Measurements from ENCODE around the gene ANKRD13D.
A peak's percentile ranks its signal among the peaks of the same experiment; 100 is the strongest.

Gene ANKRD13D

DNA sequence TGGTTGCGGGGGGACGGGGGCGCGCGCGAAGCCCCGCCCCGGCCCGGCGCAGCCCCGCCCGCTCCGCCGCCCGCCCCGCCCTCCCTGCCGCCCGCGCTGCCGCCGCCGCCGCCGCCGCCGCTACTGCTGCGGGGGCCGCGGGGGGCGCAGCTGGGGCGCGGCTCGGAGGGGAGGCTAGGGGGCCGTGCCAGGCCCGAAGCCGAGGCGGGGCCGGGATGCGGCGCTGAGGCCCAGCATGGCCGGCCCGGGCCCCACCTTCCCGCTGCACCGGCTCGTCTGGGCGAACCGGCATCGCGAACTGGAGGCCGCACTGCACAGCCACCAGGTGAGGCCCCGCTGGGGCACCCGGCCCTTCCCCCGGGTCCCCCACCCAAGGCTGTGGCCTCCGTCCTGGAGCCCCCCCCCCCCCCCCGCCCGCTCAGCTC lies at the start of gene ANKRD13D:
Gene ANKRD13D (plus strand): TSS at position 78 of the 425 bp plus-strand sequence. CDS start 158 bp downstream, at position 236.
- DNase-seq: no peak

DNA sequence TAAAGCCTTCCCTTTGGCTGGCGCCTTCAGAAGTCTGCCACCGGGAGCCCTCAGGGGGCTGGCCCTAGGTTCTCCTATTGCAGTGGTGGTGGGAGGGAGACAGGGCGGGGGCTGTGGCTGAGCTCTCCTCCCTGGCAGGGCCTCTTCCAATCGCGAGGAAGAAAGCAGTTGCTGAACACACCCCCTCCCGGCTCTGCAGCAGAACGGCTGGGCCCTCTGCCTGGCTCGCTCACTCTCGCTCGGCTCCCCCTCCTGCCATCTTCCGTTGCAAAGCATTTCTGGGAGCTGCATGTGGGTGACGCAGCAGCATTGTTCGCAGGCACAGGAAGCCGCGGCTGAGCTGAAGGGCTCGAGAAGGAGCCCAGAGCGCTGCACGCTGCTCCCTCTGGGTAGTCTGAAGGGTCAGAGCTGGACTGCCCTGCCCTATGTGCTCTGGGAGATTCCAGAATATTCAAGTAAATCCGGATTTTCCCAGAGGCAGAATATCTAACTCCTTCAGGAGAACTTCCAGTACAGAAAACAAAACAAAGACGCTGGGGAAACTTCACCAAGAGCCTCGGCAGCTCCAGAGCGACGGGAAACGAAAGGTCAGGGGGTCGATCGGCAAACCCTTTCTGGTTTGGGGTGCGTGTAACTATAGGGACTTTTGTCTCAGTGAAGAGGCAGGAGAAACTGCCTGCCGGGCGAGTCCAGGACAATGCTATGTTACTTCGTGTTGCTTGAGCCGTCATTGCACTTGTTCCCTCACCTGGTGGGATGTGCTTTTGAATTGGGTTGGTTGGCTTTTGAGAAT lies 49.1 kb upstream of the ANKRD13D start:
- peak; percentile 92 to 96 for DNase-seq

DNA sequence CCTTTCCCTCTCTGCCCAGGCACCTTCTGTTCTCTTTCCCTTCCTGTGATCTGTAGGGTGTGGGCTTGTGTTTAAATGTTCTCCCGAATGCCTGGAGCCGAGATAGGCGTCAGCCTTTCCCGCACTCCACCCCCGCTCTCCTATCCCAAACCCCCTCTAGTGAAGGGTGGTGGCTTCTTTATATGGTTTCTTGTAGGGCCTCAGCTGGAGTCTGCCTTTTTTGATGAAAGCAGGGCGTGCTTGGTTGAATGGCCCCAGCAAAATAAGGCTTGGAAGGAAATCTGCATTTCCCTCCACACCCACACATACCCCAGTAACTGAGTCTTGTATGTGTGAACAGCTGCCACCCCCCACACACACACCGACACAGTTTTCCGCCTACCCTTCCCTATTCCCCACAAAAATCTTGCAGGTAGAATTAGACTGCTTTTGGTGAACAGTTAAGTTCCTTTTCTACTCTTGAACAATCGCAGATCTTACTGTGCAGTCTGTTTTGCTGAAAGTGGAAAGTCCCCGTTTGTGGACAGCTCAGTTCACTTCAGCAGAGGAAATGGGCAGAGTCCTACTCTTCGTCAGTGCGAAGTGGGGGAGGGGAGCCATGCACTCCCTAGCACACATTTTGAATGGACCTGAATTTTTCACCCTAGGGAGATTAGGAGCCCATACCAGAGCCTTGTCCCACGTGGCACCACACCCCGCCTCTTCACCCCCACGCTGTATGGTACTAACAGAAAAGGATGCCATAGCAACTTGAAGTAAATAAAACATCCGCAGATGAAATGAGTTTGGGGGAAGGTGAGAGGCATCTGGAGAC lies 48.3 kb upstream of the ANKRD13D start:
- peak in 1 of 2 experiments; percentile 32 for DNase-seq

DNA sequence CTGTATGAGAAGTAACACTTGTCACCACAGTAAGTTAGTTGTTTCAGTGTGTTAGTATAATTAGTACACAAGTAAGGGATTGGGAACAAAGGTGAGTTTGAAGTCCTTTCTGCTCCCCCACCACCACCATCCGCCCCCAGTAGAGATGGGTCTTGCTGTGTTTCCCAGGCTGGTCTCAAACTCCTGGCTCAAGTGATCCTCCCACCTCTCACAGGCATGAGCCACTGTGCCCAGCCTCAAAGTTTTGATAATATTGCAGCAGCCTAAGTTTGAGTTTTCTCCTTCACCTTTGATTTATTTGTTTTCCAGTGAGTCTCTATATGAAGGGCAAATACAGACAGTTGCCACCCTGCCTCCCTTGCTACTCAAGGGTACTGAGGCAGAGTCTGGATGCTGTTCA lies 46.6 kb upstream of the ANKRD13D start:
- no peak for DNase-seq

DNA sequence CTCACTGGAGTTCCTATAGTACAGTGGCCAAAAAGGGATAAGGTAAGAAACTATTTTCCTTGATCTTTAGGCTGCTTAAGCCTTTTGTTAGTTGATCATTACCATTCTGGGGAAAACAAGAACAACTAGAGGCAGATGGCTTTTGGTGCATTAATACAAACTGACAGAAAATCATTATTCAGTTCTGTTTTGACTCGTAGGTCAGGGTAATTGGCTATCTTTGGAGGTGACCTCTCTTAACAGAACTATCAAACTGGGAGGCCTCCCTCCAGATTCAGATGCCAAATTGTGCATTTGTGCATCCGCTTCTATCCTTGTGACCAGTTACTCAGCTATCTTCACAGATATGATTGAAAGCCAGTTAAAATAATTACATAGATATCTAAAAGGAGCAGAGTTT lies 46.1 kb upstream of the ANKRD13D start:
- DNase-seq: no peak

DNA sequence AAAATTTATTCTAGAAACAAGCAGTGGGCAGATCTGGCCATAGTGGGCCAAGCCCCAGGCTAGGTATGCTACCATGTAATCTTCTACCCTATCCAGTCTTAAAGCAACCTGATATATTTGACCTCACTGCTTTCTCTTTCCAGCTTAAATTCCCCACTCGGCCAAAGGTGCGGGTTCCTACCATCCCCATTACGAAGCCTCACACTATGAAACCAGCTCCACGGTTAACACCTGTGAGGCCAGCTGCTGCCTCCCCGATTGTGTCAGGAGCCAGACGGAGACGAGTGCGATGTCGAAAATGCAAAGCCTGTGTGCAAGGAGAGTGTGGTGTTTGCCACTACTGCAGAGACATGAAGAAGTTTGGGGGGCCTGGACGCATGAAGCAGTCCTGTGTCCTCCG lies 44.1 kb upstream of the ANKRD13D start:
- no peak for DNase-seq

DNA sequence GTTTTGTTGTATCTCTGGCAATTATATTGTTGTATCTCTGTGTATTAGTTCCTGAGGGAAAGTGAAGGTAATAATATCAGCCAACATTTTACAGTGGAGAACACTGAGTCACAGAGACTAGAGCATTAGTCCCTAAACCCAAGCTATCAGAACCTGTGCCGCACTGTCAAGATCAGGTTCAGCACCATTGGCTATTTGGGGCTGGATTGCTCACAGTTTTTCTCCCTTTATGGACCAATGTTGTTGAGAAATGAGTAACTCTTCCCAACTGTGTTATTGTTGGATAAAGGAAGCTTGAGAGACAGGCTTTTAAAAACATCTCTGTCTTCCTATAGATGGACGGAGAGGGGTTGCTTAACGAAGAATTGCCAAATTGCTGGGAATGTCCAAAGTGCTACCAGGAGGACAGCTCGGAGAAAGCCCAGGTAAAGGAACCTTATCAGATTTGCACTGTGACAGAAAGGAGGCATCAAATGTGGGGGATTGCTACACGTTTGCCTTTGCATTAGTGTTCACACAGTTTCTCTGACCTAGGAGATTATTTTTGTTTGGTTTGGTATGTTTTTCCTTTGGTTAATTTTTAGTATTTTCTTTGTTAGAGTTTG lies 41.1 kb upstream of the ANKRD13D start:
- DNase-seq: no peak

DNA sequence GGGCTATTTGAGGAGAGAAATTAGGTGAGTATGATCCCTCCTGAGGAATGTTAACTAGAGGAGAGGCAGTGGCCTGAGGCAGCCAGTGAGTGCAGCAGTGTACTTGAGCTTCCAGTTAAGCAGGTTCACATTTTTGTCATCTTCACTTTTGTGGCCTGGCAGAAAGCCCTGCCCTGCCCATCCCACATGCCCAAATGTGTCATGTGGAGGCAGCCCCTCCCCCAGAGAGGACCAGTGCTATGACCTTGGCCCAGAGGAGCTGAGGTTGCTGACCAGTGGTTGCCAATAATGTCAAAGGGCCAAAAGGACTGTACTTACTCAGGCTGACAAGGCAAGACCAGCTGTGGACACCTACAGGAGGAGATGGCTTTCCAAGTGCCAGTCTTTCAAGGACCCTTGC lies 40.5 kb upstream of the ANKRD13D start:
- no peak for DNase-seq

DNA sequence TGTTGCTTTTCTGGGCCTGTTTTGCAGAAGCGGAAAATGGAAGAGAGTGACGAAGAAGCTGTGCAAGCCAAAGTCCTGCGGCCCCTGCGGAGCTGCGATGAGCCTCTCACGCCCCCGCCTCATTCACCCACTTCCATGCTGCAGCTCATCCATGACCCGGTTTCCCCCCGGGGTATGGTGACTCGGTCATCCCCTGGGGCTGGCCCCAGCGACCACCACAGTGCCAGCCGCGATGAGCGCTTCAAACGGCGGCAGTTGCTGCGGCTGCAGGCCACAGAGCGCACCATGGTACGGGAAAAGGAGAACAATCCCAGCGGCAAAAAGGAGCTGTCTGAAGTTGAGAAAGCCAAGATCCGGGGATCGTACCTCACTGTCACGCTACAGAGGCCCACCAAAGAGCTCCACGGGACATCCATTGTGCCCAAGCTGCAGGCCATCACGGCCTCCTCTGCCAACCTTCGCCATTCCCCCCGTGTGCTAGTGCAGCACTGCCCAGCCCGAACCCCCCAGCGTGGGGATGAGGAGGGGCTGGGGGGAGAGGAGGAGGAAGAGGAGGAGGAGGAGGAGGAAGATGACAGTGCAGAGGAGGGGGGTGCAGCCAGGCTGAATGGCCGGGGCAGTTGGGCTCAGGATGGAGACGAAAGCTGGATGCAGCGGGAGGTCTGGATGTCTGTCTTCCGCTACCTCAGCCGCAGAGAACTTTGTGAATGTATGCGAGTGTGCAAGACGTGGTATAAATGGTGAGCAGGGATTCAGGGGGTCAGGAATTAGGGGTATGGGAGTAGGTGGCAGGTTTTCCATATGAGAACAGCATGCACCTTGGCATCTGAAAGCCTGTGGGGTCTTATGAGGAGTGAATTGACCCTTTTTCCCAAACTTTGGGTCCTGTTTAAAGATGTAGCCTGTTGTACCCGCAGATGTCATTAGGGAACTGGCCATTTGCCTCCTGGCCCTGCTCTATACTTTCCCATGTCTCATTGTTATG lies 38.8 kb upstream of the ANKRD13D start:
- no peak for DNase-seq

DNA sequence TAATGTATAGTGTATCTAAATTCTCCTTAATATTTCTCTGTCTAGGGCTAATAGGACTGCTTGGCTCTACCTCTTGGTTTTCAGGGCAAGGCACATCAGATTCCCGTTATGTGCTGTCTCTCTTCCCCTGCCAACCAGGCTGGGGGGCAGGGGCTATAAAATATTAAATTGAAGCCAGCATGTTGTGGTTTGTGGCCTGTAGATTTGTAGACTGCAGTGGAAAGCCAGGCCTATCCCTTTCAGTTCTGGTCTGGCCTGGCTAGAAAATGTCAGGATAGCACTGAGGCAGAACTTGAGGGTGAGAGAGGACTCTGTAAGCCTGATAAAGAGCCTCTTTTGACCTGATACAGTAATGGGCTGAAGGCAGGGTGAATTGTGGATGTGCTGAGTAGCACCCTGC lies 37.3 kb upstream of the ANKRD13D start:
- no peak for DNase-seq

DNA sequence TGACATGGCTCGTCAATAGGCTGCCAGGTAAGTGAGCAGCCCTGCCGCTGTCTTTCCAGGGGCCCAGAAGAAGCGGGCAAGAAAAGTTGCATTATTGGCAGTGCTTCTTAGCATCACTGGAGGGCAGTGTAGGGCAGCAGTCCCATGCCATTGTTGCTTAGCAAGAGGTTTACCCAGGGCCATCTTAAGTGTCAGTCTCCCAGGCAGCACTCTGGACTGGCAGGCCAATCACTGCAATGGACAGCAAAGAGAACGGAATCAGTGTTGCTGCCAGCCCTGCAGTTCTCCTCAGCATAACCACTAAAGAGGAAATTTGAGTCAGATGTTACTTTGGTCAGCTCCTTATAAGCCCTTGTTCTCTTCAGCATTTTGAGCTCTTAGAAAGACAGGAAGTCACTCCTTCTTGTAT lies 36.3 kb upstream of the ANKRD13D start:
- DNase-seq: peak in 1 of 2 experiments; percentile 32

DNA sequence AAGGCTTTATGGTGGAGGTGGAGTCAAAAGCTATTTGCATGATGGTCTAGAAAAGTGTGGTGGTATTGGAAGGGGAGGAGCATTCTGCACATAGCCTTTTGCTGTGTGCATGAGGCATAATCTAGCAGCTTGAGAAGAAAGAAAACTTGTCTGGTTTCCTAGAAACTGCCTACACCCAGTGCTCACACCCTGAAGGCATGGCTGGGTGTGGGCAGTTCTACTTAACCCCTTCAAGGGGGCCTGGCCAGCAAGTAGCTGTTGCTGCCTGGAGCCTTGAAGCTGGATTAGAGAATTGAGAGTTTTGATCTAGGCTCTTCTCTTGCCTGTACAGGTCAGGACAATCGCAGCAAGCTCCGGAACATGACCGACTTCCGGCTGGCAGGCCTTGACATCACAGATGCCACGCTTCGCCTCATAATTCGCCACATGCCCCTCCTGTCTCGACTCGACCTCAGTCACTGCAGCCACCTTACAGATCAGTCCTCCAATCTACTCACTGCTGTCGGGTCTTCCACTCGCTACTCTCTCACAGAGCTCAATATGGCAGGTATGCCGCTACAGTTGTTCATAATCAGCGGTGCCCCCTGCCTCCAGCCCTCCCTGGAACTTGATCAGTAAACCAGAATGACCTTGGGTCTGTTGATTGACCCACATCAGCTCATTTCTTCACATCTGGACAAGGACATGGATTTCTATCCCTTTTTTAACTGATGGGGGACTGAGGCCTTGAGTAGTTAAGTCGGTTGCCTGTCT lies 35.1 kb upstream of the ANKRD13D start:
- no peak for DNase-seq

DNA sequence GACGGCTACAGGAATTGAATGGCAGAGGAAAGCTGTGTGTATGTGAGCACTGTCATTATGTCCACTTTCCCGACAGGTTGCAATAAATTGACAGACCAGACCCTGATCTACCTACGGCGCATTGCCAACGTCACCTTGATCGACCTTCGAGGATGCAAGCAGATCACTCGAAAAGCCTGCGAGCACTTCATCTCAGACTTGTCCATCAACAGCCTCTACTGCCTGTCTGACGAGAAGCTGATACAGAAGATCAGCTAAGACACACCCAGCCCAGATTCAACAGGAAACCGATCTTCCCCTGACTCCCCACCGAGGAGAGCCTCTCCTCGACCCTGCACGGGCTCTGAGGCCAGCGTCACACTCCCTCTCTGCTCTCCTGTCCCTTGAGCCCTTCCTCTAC lies 34.3 kb upstream of the ANKRD13D start:
- no peak for DNase-seq

DNA sequence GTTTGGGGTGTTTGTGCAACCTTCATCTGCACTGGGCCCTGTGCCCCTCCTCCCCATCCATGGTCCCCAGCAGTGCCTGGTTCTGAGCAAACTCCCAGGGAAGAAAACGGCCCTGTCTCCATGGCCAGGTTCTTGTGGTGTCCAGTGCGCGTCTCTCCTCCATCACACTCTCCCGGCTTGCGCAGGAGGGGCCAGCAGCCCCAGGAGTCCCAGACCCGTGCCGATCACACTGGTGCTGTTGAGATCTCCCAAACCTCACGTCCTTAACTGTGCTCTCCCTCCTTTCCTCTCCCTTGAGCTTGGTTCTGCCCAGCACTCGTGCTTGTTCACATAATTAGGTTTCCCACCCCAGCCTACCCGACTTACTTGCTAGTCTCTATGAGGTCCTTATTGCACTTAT lies 33.8 kb upstream of the ANKRD13D start:
- DNase-seq: no peak

DNA sequence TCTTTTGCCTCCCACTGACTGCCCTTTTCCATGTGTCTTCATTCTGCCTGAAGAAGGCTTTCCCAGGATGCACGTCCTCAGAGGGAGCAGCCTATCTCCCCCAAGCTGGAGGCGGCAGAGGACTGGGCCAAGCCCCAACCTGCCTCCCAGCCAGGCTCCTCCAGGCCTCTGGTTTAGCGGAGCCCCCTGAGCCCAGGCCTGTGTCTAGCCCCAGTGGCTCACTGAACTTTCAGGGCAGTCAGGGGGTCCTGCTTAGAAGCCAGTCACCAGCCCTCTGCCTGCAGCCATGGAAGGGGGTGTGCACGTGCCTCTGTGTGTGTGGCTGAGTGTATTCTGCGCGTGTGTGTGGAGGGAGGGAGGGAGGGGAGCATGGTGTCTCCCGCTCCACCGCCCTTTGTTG lies 33.2 kb upstream of the ANKRD13D start:
- no peak for DNase-seq

DNA sequence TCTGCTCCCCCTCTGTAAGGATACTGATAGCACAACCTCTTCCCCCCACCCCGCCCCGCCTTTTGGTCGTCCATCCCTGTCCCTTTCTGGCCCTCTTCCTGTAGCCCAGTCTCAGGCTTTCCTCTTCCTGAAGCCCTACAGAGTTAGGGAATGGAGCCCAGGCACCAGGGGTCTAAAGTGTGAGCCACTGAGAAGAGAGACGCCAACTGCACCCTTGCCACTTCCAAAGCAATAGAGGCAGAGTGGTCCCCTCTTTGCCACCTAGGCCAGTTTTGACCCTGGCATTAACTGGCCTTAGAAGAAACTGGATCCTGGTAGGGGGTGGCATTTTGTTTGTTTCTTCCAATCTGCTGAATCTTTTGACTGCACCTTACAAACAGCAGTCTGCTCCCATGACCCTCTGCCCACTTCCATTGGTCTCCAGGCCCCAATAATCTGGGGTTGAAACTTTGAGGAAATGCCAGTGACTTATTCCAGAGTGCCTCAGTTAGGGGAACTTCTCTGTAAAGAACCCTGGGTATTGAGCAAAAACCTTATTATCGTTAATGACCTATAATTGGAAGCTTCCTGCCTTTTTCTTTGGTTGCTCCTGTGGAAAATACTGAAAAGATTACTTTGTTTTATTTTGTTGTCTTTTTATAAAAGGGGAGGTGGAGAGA lies 32.5 kb upstream of the ANKRD13D start:
- DNase-seq: no peak

DNA sequence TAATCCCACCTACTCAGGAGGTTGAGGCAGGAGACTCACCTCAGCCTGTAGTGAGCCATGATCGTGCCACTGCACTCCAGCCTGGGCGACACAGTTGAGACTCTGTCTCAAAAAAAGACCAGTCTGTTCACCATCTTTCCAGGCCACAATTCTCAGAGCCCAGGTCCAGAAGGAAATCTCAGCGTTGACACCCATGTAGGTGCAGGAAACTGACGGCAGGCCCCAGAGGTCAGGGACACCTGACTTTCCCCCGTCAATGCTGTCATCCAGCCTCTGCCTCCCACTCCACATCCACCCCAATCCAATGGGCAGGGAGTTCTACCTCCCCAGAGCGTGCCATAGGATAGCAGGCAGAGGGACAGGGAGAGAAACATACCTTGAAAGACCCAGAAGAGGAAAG lies 28.7 kb upstream of the ANKRD13D start:
- no peak for DNase-seq

DNA sequence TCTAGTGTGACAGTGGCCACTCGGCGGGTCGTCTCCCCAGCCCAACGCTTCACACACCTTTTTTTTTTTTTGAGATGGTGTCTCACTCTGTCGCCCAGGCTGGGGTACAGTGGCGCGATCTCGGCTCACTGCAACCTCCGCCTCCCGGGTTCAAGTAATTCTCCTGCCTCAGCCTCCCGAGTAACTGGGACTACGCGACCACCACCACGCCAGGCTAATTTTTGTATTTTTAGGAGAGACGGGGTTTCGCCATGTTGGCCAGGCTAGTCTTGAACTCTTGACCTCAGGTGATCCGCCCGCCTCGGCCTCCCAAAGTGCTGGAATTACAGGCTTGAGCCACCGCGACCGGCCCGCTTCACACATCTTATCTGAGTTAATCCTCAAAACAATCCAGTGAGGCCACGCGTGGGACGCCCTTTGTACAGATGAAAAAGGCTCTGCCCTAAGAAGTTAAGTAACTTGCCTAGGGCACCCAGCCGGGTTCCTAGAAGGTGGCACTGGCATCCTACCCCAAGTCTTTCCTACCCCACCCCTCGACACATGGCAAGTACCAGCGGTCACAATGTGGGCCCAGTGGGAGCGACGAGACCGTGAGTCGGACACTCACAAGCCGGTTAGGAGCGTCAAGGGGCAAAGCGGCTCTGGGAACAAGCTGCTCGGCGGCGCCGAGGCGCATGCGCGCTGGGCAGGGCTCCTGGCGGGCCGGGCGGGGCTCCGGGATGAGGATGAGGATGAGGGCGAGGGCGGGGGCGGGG lies 28.0 kb upstream of the ANKRD13D start:
- DNase-seq: peak; percentile 53 to 70

DNA sequence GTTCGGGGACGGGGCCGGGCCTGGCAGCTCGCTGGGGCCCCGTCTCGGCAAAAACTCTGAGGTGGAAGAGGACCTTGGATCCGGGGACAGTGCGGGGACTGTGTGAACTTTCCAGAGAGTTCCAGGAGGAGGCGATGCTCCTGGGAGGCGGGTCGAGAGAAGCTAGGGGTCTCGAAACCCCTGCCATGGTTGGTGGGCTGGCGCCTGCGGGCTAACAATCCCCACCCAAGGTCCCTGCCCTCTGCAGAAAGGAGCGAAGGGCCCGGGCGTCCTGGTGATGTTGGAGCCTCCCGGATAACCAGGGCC lies 27.5 kb upstream of the ANKRD13D start:
- DNase-seq: no peak

DNA sequence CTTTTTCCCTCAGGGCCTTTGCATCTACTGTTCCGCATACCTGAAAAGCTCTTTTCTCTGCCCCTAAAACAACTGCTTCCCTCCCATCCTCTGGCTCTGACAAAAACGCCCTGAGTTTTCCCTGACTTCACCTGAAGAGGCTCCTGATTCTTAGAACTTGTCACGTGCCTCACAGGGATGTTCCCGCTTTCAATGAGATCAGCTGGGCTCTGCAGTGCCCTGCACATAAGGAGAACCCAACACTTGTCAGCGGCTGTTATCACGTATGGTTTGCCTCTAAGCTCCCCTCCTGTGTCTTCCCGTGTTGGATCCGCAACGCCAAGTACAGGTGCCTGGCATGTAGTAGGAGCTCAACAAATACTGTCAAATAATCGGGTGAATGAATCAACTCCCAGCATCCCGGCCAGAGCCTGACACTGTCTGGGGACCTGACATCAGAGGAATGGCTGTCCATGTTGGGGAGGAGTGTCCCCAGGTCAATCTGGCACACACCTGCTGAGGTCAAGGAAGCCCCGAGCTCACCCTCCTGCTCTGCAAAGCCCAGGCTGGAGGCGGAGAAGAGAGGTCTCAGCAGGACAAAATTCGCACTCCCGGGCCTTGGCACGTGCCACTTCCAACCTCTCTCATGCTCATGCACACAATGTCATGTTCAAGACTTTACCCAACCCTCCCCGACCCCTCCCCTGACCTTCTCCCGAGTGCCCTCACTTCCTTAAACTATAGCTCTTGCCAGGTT lies 27.0 kb upstream of the ANKRD13D start:
- DNase-seq: peak in 1 of 2 experiments; percentile 45
